Islet precursor cell (in vitro differentiated cells): ENCODE data around the gene IMPACT.

Experiments used
- DNase-seq: peaks from one replicate; pipeline ENCODE4 v3.0.0-alpha.2; 2018

The IMPACT gene

DNA sequence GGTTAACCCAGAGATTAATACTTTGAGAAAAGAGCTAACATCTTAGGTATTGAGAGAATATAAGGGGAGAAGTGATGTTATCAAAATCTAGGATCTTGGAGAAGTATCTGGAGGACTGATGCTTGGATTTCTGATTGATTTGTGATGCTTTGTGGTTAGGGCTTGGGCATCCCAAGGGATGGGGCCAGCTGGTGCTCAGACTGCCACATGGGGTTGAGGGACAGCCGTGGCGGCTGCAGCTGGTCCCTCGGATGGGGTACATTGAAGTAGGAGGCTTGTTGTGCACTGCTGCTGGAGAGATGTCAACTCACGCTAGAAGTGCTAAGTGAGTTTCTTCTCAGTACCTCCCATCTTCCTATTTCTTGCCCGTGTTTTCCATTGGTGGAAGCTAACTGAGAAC is 56.4 kb downstream of the IMPACT start:
- DNase-seq: no peak

DNA sequence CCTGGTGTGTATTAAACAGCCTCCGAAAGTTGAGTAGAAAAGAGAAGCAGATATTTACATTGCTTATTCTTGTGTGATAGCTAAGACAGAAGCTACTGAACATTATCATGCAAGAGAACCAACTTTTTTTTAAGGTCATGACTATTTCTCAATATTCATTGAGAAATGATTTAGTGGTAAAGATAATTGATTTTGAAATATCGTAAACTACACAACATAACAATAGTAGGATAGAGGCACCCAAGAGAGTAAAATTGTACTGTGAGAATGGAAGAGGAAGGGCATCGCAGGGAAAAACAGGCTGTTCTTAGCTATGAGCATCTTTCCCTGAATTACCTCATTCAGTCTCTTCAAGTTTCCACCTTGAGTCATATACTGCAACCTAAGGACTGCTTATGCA is 59.2 kb downstream of the IMPACT start:
- DNase-seq: no peak

DNA sequence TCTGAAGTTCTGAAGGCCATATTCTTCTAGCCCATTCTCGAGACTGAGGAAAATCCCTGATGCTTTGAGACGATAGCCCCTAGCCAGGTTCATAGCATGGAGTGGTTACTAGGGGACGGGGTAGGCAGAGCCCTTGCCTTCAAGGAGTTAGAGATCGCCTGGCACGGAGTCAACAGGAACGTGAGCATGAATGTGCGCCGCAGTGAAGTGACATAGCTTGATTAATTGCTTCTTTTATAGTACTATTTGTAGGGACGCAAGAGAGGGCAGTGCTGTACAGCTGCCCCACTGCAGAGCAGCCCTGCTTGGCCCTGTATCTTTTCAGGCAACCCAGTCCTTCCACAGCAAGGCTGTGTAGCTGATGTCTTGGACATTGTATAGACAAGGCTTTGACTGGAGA is 60.2 kb downstream of the IMPACT start:
- no peak for DNase-seq

DNA sequence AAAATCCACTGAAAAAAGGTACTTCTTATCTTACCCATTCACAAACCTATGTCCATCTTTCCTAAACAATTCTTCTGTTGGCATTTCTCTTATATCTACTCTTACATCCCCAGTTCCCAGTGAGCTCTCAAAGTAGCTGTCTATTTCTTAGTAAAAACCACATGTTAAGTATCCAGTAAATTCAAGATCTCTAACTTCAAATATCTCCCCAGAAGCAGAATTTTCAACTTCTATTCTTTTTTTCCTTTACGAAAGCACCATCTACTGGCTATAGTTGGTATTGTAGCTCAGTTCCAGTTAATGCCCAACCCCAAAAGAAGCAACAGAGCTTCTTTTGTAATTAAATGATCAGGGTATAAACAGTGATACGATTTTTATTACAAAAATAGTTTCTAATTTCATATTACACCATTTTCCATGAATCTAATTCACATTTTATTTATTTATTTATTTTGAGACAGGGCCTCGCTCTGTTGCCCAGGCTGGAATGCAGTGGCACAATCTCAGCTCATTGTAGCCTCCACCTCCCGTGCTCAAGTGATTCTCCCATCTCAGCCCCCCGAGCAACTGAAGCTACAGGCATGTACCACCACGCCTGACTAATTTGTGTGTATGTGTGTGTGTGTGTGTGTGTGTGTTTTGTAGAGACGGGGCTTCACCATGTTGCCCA is 62.5 kb downstream of the IMPACT start:
- DNase-seq: no peak

DNA sequence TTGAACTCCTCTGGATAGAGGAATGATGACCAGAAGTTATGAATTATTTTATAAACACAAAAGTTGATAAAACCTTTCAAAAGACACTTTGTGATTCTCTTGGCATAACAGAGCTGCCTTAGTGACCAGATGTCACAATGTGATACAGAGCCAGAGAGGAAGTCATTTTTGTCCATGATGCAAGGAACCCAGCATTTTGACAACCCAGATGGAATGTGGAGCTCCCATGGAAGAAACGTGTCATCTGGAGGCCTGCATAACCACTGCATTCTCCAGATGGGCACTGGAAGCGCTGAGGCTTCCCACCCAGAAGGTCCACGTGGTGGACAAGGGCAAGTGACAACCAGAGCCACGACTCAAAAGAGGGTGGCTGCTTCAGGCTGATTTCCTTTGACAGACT is 64.1 kb downstream of the IMPACT start:
- no peak for DNase-seq

DNA sequence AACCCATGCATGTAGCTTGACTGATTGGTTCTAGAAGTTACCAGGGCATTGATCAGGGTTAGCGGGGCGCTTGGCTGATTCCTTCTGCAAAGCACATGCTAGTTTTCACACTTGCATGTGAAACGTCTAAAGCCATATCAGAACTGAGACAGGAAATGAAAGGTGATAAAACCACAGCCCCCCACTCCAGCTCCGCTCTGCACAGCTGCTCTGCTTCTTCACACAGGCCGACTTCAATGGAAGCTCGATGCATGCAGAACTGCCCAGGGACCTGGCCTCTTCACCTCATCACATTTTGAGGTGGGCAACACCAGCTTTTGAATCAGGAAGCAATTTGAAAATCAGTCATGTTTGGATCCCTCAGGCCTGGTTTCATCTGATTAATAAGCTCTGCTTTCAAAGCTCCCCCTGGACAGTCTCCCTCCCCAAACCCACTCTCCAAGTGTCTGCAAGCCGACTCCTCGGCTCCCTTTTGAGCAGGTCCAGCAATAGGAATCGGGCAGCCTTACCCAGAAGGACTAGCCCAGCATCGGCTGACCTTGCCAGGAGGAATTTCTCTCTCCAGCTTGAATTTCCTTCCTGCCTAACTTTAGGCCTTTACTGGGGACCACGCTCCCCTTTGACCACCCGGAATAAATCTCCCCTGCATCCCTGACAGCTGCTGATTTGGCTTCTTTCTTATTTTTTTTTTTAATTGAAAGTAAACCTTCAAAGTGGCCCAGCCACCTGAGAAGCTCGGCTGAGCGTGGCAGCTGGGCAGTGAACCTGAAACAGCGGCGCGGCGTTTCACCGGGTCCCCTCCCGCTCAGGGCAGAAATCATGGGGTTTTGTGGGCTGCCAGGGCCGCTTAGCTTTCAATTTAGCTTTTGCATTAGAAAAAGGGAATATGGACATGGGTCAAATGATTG is 65.7 kb downstream of the IMPACT start:
- DNase-seq: no peak

DNA sequence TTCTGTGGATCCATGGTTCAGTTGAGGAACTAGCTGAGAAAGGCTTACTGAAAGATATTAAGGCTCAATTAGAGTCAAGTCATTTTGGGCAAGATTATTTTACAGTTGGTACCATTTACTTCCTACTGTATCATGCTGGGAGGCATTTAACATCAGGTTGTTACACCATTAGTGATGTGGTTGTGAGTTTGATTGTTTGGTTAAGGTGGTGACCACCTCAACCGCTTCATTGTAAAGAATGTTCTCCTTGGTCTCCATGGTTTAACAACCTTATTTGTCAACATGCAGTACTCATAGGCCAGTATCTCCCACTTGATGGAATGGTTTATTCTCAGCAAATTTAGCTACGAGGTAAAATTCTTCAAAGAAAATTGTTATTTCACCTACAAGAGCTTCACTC is 68.1 kb downstream of the IMPACT start:
- no peak for DNase-seq

DNA sequence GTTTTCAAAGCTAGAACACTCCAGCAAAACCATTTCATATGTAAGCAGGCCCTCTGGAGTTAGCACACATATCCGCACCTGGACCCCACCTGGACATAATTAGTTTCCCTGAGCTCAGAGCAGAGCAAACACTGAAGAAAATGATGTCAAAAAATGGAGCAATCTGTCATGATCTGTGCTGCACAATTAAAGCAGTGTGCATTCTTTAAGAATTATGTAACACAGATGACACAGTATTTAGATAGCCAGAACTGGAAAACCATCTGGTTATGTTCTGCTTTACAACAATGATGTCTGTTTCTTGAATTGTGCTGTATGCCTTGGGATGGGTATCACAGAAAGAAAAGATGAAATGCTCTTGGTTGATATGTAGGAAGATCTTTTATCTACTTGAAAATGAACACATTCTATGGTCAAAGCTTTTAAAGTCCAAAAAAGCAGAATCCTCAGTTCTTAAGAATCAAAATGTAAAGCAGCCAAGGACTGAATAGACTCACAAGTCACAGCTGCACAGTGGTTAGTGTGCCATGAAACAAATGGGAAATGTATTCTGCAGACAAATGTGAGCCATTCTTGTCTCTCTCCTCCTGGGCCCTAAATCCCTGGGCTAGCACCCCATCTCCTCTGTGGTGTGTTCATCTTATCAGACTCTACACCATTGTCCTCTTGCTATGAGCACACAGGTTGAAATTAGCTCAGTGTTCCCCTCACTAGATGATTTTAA is 70.7 kb downstream of the IMPACT start:
- DNase-seq: no peak

DNA sequence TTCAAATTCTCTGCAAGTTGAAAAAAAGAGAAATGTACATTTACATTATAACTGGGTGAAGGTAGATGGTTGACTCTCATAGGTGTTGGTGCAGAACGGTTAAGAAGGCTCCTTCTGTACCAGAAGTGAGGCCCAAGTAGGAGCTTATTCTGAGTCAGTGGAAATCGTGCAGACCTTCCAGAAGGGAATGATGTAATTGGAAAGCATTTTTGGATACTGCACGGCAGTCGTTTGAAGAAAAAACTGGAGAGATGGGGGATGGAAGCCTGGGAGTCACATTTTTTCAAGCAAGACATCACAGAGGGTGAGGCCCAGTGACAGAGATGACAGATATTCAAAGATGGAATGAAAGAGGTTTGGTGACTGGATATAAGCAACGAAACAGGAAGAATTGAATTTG is 73.3 kb downstream of the IMPACT start:
- DNase-seq: no peak

DNA sequence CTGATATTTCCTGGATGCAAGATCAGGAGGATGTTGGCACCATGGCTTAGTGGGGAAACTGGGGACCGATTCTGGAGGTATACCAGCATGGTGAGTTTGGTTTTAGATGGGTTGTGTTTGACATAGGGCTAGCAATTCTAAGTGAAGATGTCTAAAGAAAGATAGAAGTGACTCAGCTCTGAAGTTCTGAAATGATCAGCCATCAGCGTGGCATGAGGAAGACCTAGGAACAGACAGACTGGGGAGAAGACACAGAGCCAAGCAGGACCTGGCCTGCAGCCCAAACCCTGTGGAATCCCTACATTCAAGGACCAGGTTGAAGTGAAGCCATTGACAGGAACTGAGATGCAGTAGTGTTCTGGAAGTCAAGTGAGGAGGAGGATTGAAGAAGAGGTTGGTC is 73.7 kb downstream of the IMPACT start:
- no peak for DNase-seq

DNA sequence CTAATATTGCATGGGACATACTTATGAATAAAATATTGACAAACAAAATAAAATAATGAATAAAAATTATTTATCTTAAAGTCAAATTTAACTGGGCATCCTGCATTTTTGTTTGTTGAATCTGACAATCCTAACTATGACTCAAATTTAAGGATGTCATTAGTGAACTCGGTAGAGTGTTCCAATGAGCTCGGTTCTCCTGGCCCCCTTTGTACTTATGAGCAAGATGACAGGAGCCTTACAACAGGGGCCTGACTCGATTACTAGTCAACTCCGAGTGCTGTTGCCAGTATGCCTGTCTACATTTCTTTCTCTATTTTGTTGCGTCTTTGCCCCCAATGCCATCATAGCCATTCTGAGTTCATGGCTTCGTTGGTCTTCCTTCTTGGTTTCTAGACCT is 74.3 kb downstream of the IMPACT start:
- DNase-seq: no peak

DNA sequence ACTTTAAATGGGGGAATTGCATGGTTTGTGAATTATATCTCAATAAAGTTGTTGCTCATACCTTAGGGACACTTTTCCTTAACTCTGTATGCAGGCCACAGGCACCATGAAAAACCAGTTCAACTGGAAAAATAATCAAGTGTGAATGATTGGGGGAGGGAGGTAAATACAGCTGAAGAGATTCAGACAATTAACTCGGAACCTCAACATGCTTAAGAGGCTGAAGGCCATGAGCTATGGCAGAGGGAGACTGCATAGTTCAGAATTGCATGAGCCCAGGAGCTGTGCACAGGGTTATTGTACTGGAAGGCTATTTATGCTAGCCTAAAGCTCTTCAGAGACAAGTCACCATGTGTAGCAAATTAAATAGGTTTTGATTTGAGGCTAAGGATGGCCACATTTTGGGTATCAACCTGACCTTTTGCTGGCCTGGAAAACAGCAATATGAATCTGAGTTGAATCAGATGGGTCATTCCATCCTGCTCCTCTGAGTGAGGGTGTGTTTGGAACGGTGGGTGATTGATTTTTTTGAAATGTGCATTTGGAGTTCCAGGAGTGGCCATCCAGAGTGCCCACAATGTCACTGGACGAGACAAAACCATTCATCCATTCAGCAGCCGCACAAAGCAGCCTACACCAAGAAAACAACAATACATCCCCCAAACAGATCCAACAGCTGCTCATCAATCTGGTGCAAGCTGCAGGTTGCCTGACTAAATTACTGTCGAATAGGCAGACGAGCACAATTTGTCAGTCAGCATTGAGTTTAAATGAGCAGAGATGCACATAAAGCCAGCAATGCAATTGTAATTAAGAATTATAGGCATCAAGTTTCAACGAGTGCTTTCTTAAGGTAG is 76.4 kb downstream of the IMPACT start:
- no peak for DNase-seq
